Heart right ventricle (tissue), 16 donors: ENCODE data around the gene TIAM1. TPM values are rescaled to one million over a fixed set of nuclear protein-coding genes. Genes with fewer than 3 reads are reported as not detected.

ENCODE experiments used
- ATAC-seq, 8 donors: fragments of 200-7000 bp; cut with Tn5 transposase; one replicate each; pipeline ENCODE4 v1.9.1; 2020; ENCODE audit warnings: mild to moderate bottlenecking in 8 of 8, moderate library complexity in 8 of 8, moderate number of reproducible peaks in 1 of 8
- DNase-seq, 2 donors: peaks; one replicate each; pipeline ENCODE4 v3.0.0-alpha.2; 2020
- H3K27ac ChIP-seq, 10 donors: fragments of 200-600 bp; sonication (generic) in 2 of 10; one replicate each; pipeline versions ENCODE4 v1.5.0 to v1.8.0; 2020 to 2022; ENCODE audit warnings: mild to moderate bottlenecking in 3 of 10
- H3K27me3 ChIP-seq, 7 donors: fragments of 200-600 bp; one replicate each; pipeline ENCODE4 v1.8.0; 2021 to 2022; ENCODE audit warnings: mild to moderate bottlenecking in 2 of 7
- H3K36me3 ChIP-seq, 9 donors: fragments of 200-600 bp; sonication (generic) in 1 of 9; one replicate each; pipeline versions ENCODE4 v1.5.0 to v1.8.0; 2020 to 2022; ENCODE audit warnings: mild to moderate bottlenecking in 2 of 9
- H3K4me1 ChIP-seq, 9 donors: fragments of 200-600 bp; sonication (generic) in 1 of 9; one replicate each; pipeline versions ENCODE4 v1.5.0 to v1.8.0; 2020 to 2022; ENCODE audit warnings: mild to moderate bottlenecking in 4 of 9
- H3K4me3 ChIP-seq, 10 donors: fragments of 200-600 bp; sonication (generic) in 2 of 10; one replicate each; pipeline versions ENCODE4 v1.5.0 to v1.8.0; 2020 to 2022; ENCODE audit warnings: mild to moderate bottlenecking in 7 of 10, moderate library complexity in 2 of 10
- H3K9me3 ChIP-seq, 11 donors: fragments of 200-600 bp in 10 of 11; sonication (generic) in 2 of 11; one replicate each; pipeline versions ENCODE4 v1.5.0 to v1.8.0; 2013 to 2022; ENCODE audit warnings: mild to moderate bottlenecking in 2 of 11, control low read depth in 1 of 11, moderate library complexity in 1 of 11
- CTCF ChIP-seq, 9 donors: fragments of 200-600 bp; sonication (generic) in 2 of 9; IDR thresholded peaks; one replicate each; pipeline versions ENCODE4 v1.5.0 to v1.8.0; 2021 to 2022; ENCODE audit warnings: antibody characterized with exemption in 9 of 9, mild to moderate bottlenecking in 5 of 9, moderate library complexity in 1 of 9
- WGBS, 2 donors: extraction: QIAGEN DNeasy Blood & Tissue Kit; methylation state at CpG; one replicate each; pipeline ENCODE4 v1.1.7; 2013; ENCODE audit warnings: inconsistent platforms in 1 of 2; 5-methylcytosine and 5-hydroxymethylcytosine counted together
- intact Hi-C, 10 donors: fragments of 100-400 bp; cut with DNase I; formaldehyde crosslinking; loops; one replicate each; pipeline versions ENCODE4 v1.11.1 to v1.14.2; 2022
- polyA plus RNA-seq, 2 donors: library from polyadenylated mRNA; stranded (reverse); fragments of 200-250 nt; gene quantifications; one replicate each; pipeline ENCODE4 v1.2.3, GENCODE V29; 2013
- total RNA-seq, 10 donors: library from RNA; stranded (reverse); fragmentation: NEBNext Ultra II Directional in 3 of 10; extraction: Animal tissue kit (Norgen Biotek cat#: 25700) in 3 of 10; gene quantifications; one replicate each; pipeline versions ENCODE4 v1.2.1 to v1.2.4, GENCODE V29; 2021 to 2023
- donor health status: Arrhythmogenic right ventricular cardiomyopathy.
- donor health status: ischemic (EF 13 %, LVEDD 7.1; RV severe dilation, severe dysfunction).
- donor health status: healthy with polysubstance abuse.
- donor health status: DM: no; HTN: yes; CAD: no.
- donor health status: DM: no; HTN: no; CAD: no.
- donor health status: ischemic (EF 25% LVEDD 6.9; RV normal size, moderate dysfunction).
- donor health status: ischemic (EF 25% LVEDD 5.7; RV mildly dilated, moderate dysfunction).
- donor health status: healthy.
- donor health status: DM: yes; HTN: yes; CAD: no.
- donor health status: Ischemic cardiomyopathy.
- donor health status: ischemic (EF 35%, LVEDD 5.7; RV mildly dilated, moderate dysfunction).
- donor health status: nonischemic (EF 11% LVEDD 7.7; RV severe dilation, severe dysfunction).
- donor health status: DM: yes; HTN: yes; CAD: no.
- donor health status: PGD.
- donor health status: ischemic (EF 29% LVEDD 5.4; RV normal size, mild dysfunction).
- donor health status: nonischemic (EF 23%, LVEDD 6.1; RV moderate dilation, normal function).

The TIAM1 gene
- total and polyA plus RNA-seq, 12 donors, result 0.97 to 4.5 (median 2.0) TPM

- no peak for TF ChIP-seq CTCF (IDR thresholded peaks at IDR 0.05)
- intact Hi-C loops, result no loop called here
Measured at GRCh38 chr21:31299291-31300147, 44.5 kb downstream of the TIAM1 start.

GRCh38 chr21:31298618-31299269, 45.3 kb downstream of the TIAM1 start:
- intact Hi-C loops, result no loop called here
- Histone ChIP-seq H3K27ac (no peak overlapping the region), H3K4me1 (no peaks in the 10 kb centered on the region), H3K27me3 (no peaks in the 10 kb centered on the region), H3K36me3 (no peaks in the 10 kb centered on the region), H3K9me3 (no peaks in the 10 kb centered on the region), H3K4me3 (no peak overlapping the region)
- no peak for TF ChIP-seq CTCF (IDR thresholded peaks at IDR 0.05)
- 85 to 90% methylated on average over 6 of the region's 6 CpGs for WGBS, 2 donors
- no peak for ATAC-seq
- no peak for DNase-seq

More at GRCh38 chr21:31299291-31300147, 44.5 kb downstream of the TIAM1 start:
- Histone ChIP-seq H3K9me3 (no peaks in the 10 kb centered on the region), H3K4me3 (no peak overlapping the region), H3K36me3 (no peaks in the 10 kb centered on the region), H3K4me1 (no peaks in the 10 kb centered on the region), H3K27me3 (no peaks in the 10 kb centered on the region), H3K27ac (no peak overlapping the region)
- ATAC-seq (no peak), DNase-seq (no peak)
- WGBS, 2 donors, result 94% methylated on average over 15 of the region's 15 CpGs

GRCh38 chr21:31297806-31298205, 46.3 kb downstream of the TIAM1 start:
- Histone ChIP-seq H3K36me3 (no peaks in the 10 kb centered on the region), H3K27me3 (no peaks in the 10 kb centered on the region), H3K27ac (no peak overlapping the region), H3K4me1 (no peaks in the 10 kb centered on the region), H3K9me3 (no peaks in the 10 kb centered on the region), H3K4me3 (no peak overlapping the region)
- DNase-seq (no peak), ATAC-seq (no peak)
- 85 to 87% methylated on average over 6 of the region's 6 CpGs for WGBS, 2 donors
- TF ChIP-seq CTCF (IDR thresholded peaks at IDR 0.05), result no peak
- intact Hi-C loops, result no loop called here

- Histone ChIP-seq H3K4me3 (no peak overlapping the region), H3K27ac (no peak overlapping the region), H3K27me3 (no peaks in the 10 kb centered on the region), H3K9me3 (no peaks in the 10 kb centered on the region), H3K36me3 (no peaks in the 10 kb centered on the region), H3K4me1 (no peaks in the 10 kb centered on the region)
- intact Hi-C loops, result no loop called here
- no peak for ATAC-seq
- WGBS, 2 donors, result 95 to 97% methylated on average over 11 of the region's 11 CpGs
- no peak for TF ChIP-seq CTCF (IDR thresholded peaks at IDR 0.05)
- DNase-seq, result no peak
Measured at GRCh38 chr21:31295676-31296075, 48.4 kb downstream of the TIAM1 start.
